ENCODE results near the gene SLC6A1.

DNA sequence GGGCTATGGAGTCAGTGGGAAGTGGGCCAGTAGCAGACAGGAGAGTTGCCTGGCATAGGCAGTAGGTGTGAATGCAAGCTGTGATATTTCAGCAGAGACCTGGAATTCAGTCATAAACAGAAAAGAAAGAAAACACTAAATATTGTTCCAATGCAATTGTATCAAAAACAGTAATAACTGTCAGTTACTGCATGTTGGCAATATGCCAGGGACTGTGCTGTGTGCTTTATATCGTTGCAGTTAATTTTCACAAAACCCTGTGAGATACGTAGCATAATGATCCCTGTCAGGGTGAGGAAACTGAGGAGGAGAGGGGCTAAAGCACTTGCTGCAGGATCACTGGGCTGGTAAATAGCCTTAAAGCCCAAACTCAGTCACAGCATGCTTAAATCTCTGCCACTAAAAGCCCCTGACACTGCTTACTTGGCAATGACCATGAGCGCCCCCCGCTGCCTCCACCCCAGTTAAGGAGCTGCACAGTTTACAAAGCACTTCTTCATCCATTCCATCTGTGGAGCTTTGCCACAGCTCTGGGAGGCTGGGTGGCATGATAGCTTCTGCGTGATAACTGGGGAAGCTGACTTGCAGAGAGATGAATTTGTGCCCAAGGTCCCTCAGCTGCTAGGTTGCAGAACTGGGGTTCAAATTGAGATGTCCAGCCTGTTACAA lies 3.9 kb downstream of the SLC6A1 start:
- TF ChIP-seq, protein P1, sequence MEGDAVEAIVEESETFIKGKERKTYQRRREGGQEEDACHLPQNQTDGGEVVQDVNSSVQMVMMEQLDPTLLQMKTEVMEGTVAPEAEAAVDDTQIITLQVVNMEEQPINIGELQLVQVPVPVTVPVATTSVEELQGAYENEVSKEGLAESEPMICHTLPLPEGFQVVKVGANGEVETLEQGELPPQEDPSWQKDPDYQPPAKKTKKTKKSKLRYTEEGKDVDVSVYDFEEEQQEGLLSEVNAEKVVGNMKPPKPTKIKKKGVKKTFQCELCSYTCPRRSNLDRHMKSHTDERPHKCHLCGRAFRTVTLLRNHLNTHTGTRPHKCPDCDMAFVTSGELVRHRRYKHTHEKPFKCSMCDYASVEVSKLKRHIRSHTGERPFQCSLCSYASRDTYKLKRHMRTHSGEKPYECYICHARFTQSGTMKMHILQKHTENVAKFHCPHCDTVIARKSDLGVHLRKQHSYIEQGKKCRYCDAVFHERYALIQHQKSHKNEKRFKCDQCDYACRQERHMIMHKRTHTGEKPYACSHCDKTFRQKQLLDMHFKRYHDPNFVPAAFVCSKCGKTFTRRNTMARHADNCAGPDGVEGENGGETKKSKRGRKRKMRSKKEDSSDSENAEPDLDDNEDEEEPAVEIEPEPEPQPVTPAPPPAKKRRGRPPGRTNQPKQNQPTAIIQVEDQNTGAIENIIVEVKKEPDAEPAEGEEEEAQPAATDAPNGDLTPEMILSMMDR (IDR thresholded peaks at IDR 0.05), result no peak
- no peak for TF ChIP-seq POLR2A (IDR thresholded peaks at IDR 0.05)
